Measurements from ENCODE around the gene TRPM2. TPM values are rescaled to one million over a fixed set of nuclear protein-coding genes. Genes with fewer than 3 reads are reported as not detected.

The TRPM2 gene
- total RNA-seq, 2 experiments from 2014 or later: 6.5 to 6.8 TPM

DNA sequence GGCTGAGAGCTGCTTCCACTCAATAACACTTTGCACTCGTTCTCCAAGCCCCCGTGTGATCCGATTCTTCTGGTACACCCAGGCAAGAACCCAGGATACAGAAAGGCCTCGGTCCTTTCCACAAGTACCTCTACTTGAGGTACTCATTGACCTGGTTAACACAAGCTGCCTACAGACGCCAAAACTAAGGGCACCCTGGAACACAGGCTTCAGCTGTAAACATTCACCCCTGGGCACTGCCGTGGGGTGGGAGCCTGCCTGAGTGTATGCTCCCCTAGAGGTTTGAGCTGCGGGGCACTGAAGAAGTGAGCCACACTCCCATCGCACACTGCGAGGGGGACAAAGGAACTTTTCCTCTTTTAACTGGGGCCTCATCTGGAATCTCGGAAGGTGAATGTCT, 132.4 kb downstream of the TRPM2 start:
- CTCF ChIA-PET: no interaction called here

DNA sequence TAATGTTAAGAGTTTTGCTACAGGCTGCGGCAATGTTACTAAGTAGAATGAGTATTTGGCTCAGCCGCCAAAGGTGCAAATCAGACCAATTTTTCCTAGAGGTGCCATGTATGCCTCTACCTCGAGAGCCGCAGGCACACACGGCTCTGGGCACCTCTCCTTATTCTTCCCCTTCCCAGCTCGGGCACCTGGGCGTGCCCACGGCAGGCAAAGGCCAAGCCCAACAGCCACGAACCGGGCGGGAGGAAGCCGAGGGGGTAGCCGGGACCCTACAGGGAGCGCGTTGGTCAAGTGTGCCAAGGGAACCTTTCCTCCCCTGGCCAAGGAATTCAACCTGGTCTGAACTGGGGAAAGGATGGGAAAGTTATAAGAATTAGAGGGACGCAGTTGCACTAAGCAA, 132.9 kb downstream of the TRPM2 start:
- CTCF ChIA-PET: no interaction called here
- POLR2A ChIA-PET: no interaction called here

More for the DNA sequence above, 132.4 kb downstream of the TRPM2 start:
- POLR2A ChIA-PET: no interaction called here

GRCh38 chr21:44487831-44488230, 134.4 kb downstream of the TRPM2 start:
- POLR2A ChIA-PET: no interaction called here
- CTCF ChIA-PET: interaction anchor here (0.5 to 1.2 kb wide), 3 partner anchors 31 to 51 kb away, joined by 3 to 4 read pairs (median 3); no protein-coding TSS in a partner anchor

GRCh38 chr21:44489962-44490361, 136.5 kb downstream of the TRPM2 start:
- ChIA-PET POLR2A (no interaction called here), CTCF (interaction anchor here (0.6 to 1.2 kb wide), 2 partner anchors 10 to 38 kb away, joined by 3 to 5 read pairs; no protein-coding TSS in a partner anchor)

DNA sequence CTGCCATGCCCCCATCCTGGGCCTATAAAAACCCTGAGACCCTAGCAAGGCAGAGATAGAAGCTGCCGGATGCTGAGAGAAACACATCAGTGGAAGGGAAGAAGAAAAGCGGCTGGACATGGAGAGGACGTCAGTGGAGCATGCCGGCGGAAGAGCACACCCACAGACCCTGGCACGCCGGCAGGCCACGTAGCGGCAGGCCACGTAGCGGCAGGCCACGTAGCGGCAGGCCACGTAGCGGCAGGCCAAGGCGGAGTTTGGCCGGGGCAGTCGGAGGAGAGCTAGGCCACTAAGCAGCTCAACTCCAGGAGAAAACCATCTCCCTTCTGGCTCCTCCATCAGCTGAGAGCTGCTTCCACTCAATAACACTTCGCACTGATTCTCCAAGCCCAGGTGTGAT, 137.0 kb downstream of the TRPM2 start:
- ChIA-PET POLR2A (no interaction called here), CTCF (interaction anchor here (0.6 to 1.2 kb wide), 2 partner anchors 10 to 39 kb away, joined by 3 to 5 read pairs; no protein-coding TSS in a partner anchor)

GRCh38 chr21:44490816-44491215, 137.4 kb downstream of the TRPM2 start:
- CTCF ChIA-PET: interaction anchor here (1.2 kb wide), 1 partner anchor 11 kb away, joined by 5 read pairs; no protein-coding TSS in a partner anchor

More at GRCh38 chr21:44490816-44491215, 137.4 kb downstream of the TRPM2 start:
- POLR2A ChIA-PET: no interaction called here

Other genes with a start within 250 kb of the TRPM2 start
- gene PWP2, start 246.2 kb upstream of the TRPM2 start, total RNA-seq: 10 to 100 TPM; 15.4 to 18.4 TPM
- gene GATD3, start 219.9 kb upstream of the TRPM2 start, total RNA-seq: 10 to 100 TPM; 10.5 to 11.8 TPM
- 1 to 10 TPM; 1.2 to 1.4 TPM for gene ICOSLG, start 112.7 kb upstream of the TRPM2 start, total RNA-seq
- not detected for gene DNMT3L, start 91.7 kb upstream of the TRPM2 start, total RNA-seq
- gene AIRE, start 67.7 kb upstream of the TRPM2 start, total RNA-seq: not detected
- gene PFKL, start 53.6 kb upstream of the TRPM2 start, total RNA-seq: 100 to 1,000 TPM; 151 to 164 TPM
- gene CFAP410, start 14.2 kb upstream of the TRPM2 start, total RNA-seq: 10 to 100 TPM; 15.4 to 16.1 TPM
- gene LRRC3, start 101.9 kb downstream of the TRPM2 start, total RNA-seq: 1 to 10 TPM; 1.0 TPM
- gene KRTAP10-1, start 186.6 kb downstream of the TRPM2 start, total RNA-seq: not detected
- gene KRTAP10-2, start 197.9 kb downstream of the TRPM2 start, total RNA-seq: not detected
- gene KRTAP10-3, start 205.2 kb downstream of the TRPM2 start, total RNA-seq: not detected
- not detected for gene KRTAP10-4, start 220.1 kb downstream of the TRPM2 start, total RNA-seq
- not detected for gene KRTAP10-5, start 227.0 kb downstream of the TRPM2 start, total RNA-seq
- gene KRTAP10-6, start 238.9 kb downstream of the TRPM2 start, total RNA-seq: not detected
- gene KRTAP10-7, start 247.0 kb downstream of the TRPM2 start, total RNA-seq: not detected